H9 (cell line): Measurements from ENCODE around the gene DIP2C. TPM values are rescaled to one million over a fixed set of nuclear protein-coding genes. Genes with fewer than 3 reads are reported as not detected.
A peak's percentile ranks its signal among the peaks of the same experiment; 100 is the strongest.

Source experiments
- DNase-seq: peaks from one replicate; pipeline ENCODE4 v3.0.0-alpha.2; 2017
- H2AFZ ChIP-seq: one replicate; pipeline ENCODE4 v1.6.1; 2013; ENCODE audit warnings: mild to moderate bottlenecking, low read length, control low read depth, moderate library complexity
- H2AK5ac ChIP-seq: 2 replicates; pipeline ENCODE4 v1.6.1; 2013; ENCODE audit warnings: low read length, control low read depth, mixed read lengths; ENCODE audit not compliant: insufficient read length
- H2BK120ac ChIP-seq: one replicate; pipeline ENCODE4 v1.6.1; 2013; ENCODE audit warnings: low read depth, mild to moderate bottlenecking, low read length, control low read depth, inconsistent platforms; ENCODE audit not compliant: poor library complexity, severe bottlenecking
- H2BK12ac ChIP-seq: 2 replicates; pipeline ENCODE4 v1.6.1; 2013; ENCODE audit warnings: low read length, control low read depth, mixed read lengths, low read depth; ENCODE audit not compliant: insufficient read length
- H2BK15ac ChIP-seq: 2 replicates; pipeline ENCODE4 v1.6.1; 2013; ENCODE audit warnings: low read depth, low read length, control low read depth
- H2BK20ac ChIP-seq: one replicate; pipeline ENCODE4 v1.6.1; 2013; ENCODE audit warnings: low read depth, mild to moderate bottlenecking, low read length, control low read depth, inconsistent platforms; ENCODE audit not compliant: poor library complexity, severe bottlenecking
- H2BK5ac ChIP-seq: 2 replicates; pipeline ENCODE4 v1.6.1; 2013; ENCODE audit warnings: low read length, control low read depth, mixed read lengths; ENCODE audit not compliant: insufficient read length
- H3K14ac ChIP-seq: 2 replicates; pipeline ENCODE4 v1.6.1; 2013; ENCODE audit warnings: low read length, control low read depth; ENCODE audit not compliant: insufficient read depth
- H3K18ac ChIP-seq: 2 replicates; pipeline ENCODE4 v1.6.1; 2013; ENCODE audit warnings: low read depth, mild to moderate bottlenecking, mixed read lengths, low read length, control low read depth; ENCODE audit not compliant: insufficient read length
- H3K23ac ChIP-seq: 2 replicates; pipeline ENCODE4 v1.6.1; 2013; ENCODE audit warnings: low read length, control low read depth, mixed read lengths, low read depth; ENCODE audit not compliant: insufficient read length
- H3K23me2 ChIP-seq: 2 replicates; pipeline ENCODE4 v1.6.1; 2013; ENCODE audit warnings: low read depth, mild to moderate bottlenecking, mixed read lengths, low read length, control low read depth; ENCODE audit not compliant: insufficient read length, poor library complexity, severe bottlenecking
- H3K27ac ChIP-seq: 2 replicates; pipeline ENCODE4 v1.5.1; 2013; ENCODE audit warnings: low read length, control low read depth, mixed read lengths, low read depth; ENCODE audit not compliant: insufficient read length
- H3K27me3 ChIP-seq: 2 replicates; pipeline ENCODE4 v1.6.1; 2013; ENCODE audit warnings: low read length, control low read depth, inconsistent platforms; ENCODE audit not compliant: insufficient read depth
- H3K4ac ChIP-seq: 2 replicates; pipeline ENCODE4 v1.6.1; 2013; ENCODE audit warnings: low read depth, mild to moderate bottlenecking, control low read depth, inconsistent platforms, low read length, moderate library complexity
- H3K4me1 ChIP-seq: 2 replicates; pipeline ENCODE4 v1.6.1; 2013; ENCODE audit warnings: low read length, control low read depth, inconsistent platforms; ENCODE audit not compliant: insufficient read depth
- H3K4me2 ChIP-seq: 2 replicates; pipeline ENCODE4 v1.6.1; 2013; ENCODE audit warnings: low read length, control low read depth, mixed read lengths; ENCODE audit not compliant: insufficient read length, insufficient read depth
- H3K56ac ChIP-seq: 2 replicates; pipeline ENCODE4 v1.6.1; 2013; ENCODE audit warnings: low read depth, mild to moderate bottlenecking, mixed read lengths, low read length, control low read depth; ENCODE audit not compliant: insufficient read length
- H3K79me1 ChIP-seq: 2 replicates; pipeline ENCODE4 v1.6.1; 2013; ENCODE audit warnings: low read depth, mild to moderate bottlenecking, moderate library complexity, low read length, control low read depth, inconsistent platforms; ENCODE audit not compliant: insufficient read depth, poor library complexity, severe bottlenecking
- H3K79me2 ChIP-seq: 2 replicates; pipeline ENCODE4 v1.6.1; 2013; ENCODE audit warnings: low read length, control low read depth, inconsistent platforms; ENCODE audit not compliant: insufficient read depth
- H3K9ac ChIP-seq: 2 replicates; pipeline ENCODE4 v1.6.1; 2013; ENCODE audit warnings: low read length, control low read depth, mixed read lengths; ENCODE audit not compliant: insufficient read length; ENCODE audit errors: extremely low read depth
- H3K9me3 ChIP-seq: one replicate; pipeline ENCODE4 v1.6.1; 2013; ENCODE audit warnings: low read depth, low read length, inconsistent platforms; ENCODE audit not compliant: control insufficient read depth
- H3T11ph ChIP-seq: one replicate; pipeline ENCODE4 v1.6.1; 2013; ENCODE audit warnings: mild to moderate bottlenecking, low read length, control low read depth, inconsistent platforms
- H4K20me1 ChIP-seq: one replicate; pipeline ENCODE4 v1.6.1; 2013; ENCODE audit not compliant: control insufficient read depth, insufficient read length, insufficient read depth
- H4K5ac ChIP-seq: 2 replicates; pipeline ENCODE4 v1.6.1; 2013; ENCODE audit warnings: low read depth, mild to moderate bottlenecking, mixed read lengths, low read length, control low read depth; ENCODE audit not compliant: insufficient read length
- H4K8ac ChIP-seq: replicated peaks from 2 replicates; pipeline ENCODE4 v1.6.1; 2013; ENCODE audit warnings: low read length, control low read depth, mixed read lengths, low read depth; ENCODE audit not compliant: insufficient read length
- H4K91ac ChIP-seq: 2 replicates; pipeline ENCODE4 v1.6.1; 2013; ENCODE audit warnings: low read depth, mild to moderate bottlenecking, moderate library complexity, mixed read lengths, low read length, control low read depth; ENCODE audit not compliant: insufficient read length
- H3K27ac Mint-ChIP-seq, 3 experiments: 2 replicates in 2 of 3; 3 replicates in 1 of 3; pipeline ENCODE4 v1.8.0; 2020 to 2021; ENCODE audit warnings: mixed read lengths in 3 of 3, mild to moderate bottlenecking in 1 of 3, moderate library complexity in 1 of 3
- H3K27me3 Mint-ChIP-seq: 2 replicates; pipeline ENCODE4 v1.8.0; 2021; ENCODE audit warnings: low read depth, mild to moderate bottlenecking, moderate library complexity, mixed read lengths
- H3K36me3 Mint-ChIP-seq, 3 experiments: 2 replicates in 2 of 3; 3 replicates in 1 of 3; pipeline ENCODE4 v1.8.0; 2020 to 2021; ENCODE audit warnings: low read depth in 3 of 3, mixed read lengths in 3 of 3; ENCODE audit not compliant: insufficient read depth in 1 of 3
- H3K4me1 Mint-ChIP-seq, 2 experiments: 2 replicates each; pipeline ENCODE4 v1.8.0; 2020; ENCODE audit warnings: mixed read lengths in 2 of 2
- H3K4me3 Mint-ChIP-seq, 2 experiments: 2 replicates in 1 of 2; 3 replicates in 1 of 2; pipeline ENCODE4 v1.8.0; 2020 to 2021; ENCODE audit warnings: mild to moderate bottlenecking in 2 of 2, mixed read lengths in 2 of 2, moderate library complexity in 1 of 2
- H3K9me3 Mint-ChIP-seq, 2 experiments: 2 replicates in 1 of 2; 3 replicates in 1 of 2; pipeline ENCODE4 v1.8.0; 2020; ENCODE audit warnings: mild to moderate bottlenecking in 2 of 2, mixed read lengths in 2 of 2, moderate library complexity in 1 of 2
- CTCF ChIP-seq: fragments of 200-600 bp; sonication (generic); conservative IDR thresholded peaks from 3 replicates; pipeline ENCODE4 v1.8.0; 2021; ENCODE audit warnings: antibody characterized with exemption, mild to moderate bottlenecking
- WGBS: extraction: QIAGEN DNeasy Blood & Tissue Kit; methylation state at CpG from one replicate; pipeline ENCODE4 v1.1.7; 2013; ENCODE audit warnings: missing lambda C conversion rate, low lambda C conversion rate, mixed read lengths; ENCODE audit not compliant: insufficient read length; ENCODE audit errors: extremely low coverage; 5-methylcytosine and 5-hydroxymethylcytosine counted together
- total RNA-seq: library from RNA; stranded (reverse); gene quantifications from 2 replicates; pipeline ENCODE4 v1.2.1, GENCODE V29; 2021

Gene DIP2C
- total RNA-seq, 1 experiment from 2014 or later = 7.9 TPM

GRCh38 chr10:644076-644942, 45.2 kb downstream of the DIP2C start:
- no peak overlapping the region for H3K9ac ChIP-seq
- H3K9me3 ChIP-seq = no peaks in the 10 kb centered on the region
- H3K9me3 Mint-ChIP-seq = peaks cover 0 to 9% of the 10 kb centered on the region in 2 experiments; a peak in 3 of 5 replicates
- peaks cover 5% of the 10 kb centered on the region; the same call in 1 of the 2 replicates for H3K79me2 ChIP-seq
- no peak overlapping the region for H4K5ac ChIP-seq
- H2BK12ac ChIP-seq = no peak overlapping the region
- H3K4ac ChIP-seq = no peak overlapping the region
- no peak overlapping the region for H4K8ac ChIP-seq
- no peak overlapping the region for H3K14ac ChIP-seq
- peaks cover 3% of the 10 kb centered on the region for H3K79me1 ChIP-seq
- no peaks in the 10 kb centered on the region for H3K23me2 ChIP-seq
- peaks cover 5 to 13% (median 6%) of the 10 kb centered on the region in 3 experiments; a peak in 6 of 7 replicates for H3K36me3 Mint-ChIP-seq
- no peak overlapping the region for H2BK120ac ChIP-seq
- no peak overlapping the region for H2BK15ac ChIP-seq
- H3K27ac ChIP-seq = no peak overlapping the region
- H3K27me3 ChIP-seq = no peaks in the 10 kb centered on the region
- no peak overlapping the region for H2AK5ac ChIP-seq
- no peak overlapping the region for H3K23ac ChIP-seq
- no CpG with 5 or more reads among the region's 23 CpGs for WGBS
- no peak overlapping the region for H3K18ac ChIP-seq
- no peaks in the 10 kb centered on the region for H3K27me3 Mint-ChIP-seq
- no peak overlapping the region for H3T11ph ChIP-seq
- H3K4me1 ChIP-seq = no peaks in the 10 kb centered on the region; the same call in 1 of the 2 replicates
- DNase-seq = peak; percentile 28
- no peak overlapping the region for H3K4me2 ChIP-seq
- H3K56ac ChIP-seq = no peak overlapping the region
- peak overlapping the region in 1 of 3 experiments; percentile 66; a peak in 2 of 7 replicates for H3K27ac Mint-ChIP-seq
- no peak overlapping the region for H2AFZ ChIP-seq
- H2BK20ac ChIP-seq = no peak overlapping the region
- H4K91ac ChIP-seq = no peak overlapping the region
- no peak overlapping the region for H3K4me3 Mint-ChIP-seq
- peaks cover 9 to 12% of the 10 kb centered on the region in 2 experiments for H3K4me1 Mint-ChIP-seq
- no peak overlapping the region for H2BK5ac ChIP-seq
- H4K20me1 ChIP-seq = no peaks in the 10 kb centered on the region
- TF ChIP-seq CTCF = no peak
